ENCODE measurements around the gene SMARCB1. TPM values are rescaled to one million over a fixed set of nuclear protein-coding genes. Genes with fewer than 3 reads are reported as not detected.

The SMARCB1 gene
- total and polyA plus RNA-seq, 2 of the 4 experiments (the other 2 are of a cell fraction): 110 to 159 TPM

DNA sequence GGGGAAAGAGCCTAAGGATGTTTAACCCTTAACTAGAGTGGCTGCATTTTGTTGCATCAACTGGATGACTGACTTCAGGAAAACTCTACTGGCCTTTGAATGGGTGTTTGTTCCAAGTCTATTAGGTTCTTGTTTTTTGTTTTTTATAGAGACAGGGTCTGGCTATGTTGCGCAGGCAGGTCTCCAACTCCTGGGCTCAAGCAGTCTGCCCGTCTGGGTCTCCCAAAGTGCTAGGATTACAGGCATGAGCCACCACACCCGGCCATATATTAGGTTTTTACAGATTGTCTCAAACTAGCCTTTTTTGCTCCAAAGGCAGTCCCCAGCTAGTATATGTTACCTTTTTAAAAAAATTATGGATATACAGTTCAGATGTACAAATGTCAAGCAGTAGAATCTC is 1.1 kb downstream of the SMARCB1 start:
- POLR2A ChIA-PET (ENCODE audit: unreplicated experiment): no interaction called here
- peaks cover 55% of the 10 kb centered on the region for H4K20me1 ChIP-seq (ENCODE audit: insufficient read depth, low read length)
- WGBS, 2 experiments (ENCODE audit: extremely low coverage in 2 of 2, insufficient read length in 1 of 2): no CpG with 5 or more reads among the region's 3 CpGs

More for the DNA sequence above, 1.1 kb downstream of the SMARCB1 start:
- no peak overlapping the region for H3K4ac ChIP-seq (ENCODE audit: low read depth, low read length)
- peaks cover 23% of the 10 kb centered on the region for H3K4me1 ChIP-seq (ENCODE audit: control insufficient read depth, insufficient read depth, low read length)
- no peaks in the 10 kb centered on the region for H3K27me3 ChIP-seq (ENCODE audit: control insufficient read depth, insufficient read depth, low read length)
- H2AK9ac ChIP-seq (replicated peaks; ENCODE audit: low read depth, low read length, poor library complexity): no peak overlapping the region
- peaks cover 21% of the 10 kb centered on the region for H3K9me1 ChIP-seq (ENCODE audit: insufficient read depth, low read length)
- H3K4me3 ChIP-seq (ENCODE audit: insufficient read depth, low read depth, low read length): peak overlapping the region; percentile 76
- H3K4me2 ChIP-seq (ENCODE audit: low read depth, low read length): peak overlapping the region; percentile 98
- H2BK5ac ChIP-seq (ENCODE audit: low read depth, low read length, poor library complexity, severe bottlenecking): no peak overlapping the region
- CTCF ChIA-PET: no interaction called here
- peaks cover 37 to 58% of the 10 kb centered on the region in 2 experiments for H3K79me1 ChIP-seq (ENCODE audit: low read depth in 1 of 2, low read length in 2 of 2)
- H3K36me3 ChIP-seq (ENCODE audit: control insufficient read depth, insufficient read depth, low read length): peaks cover 19% of the 10 kb centered on the region
- ATAC-seq (ENCODE audit: low read depth) (no peak), DNase-seq (no peak)
- in situ Hi-C loops (cut with MboI; ENCODE audit: low sequenced_read_pairs): no loop called here
- no peak overlapping the region for H2BK20ac ChIP-seq (ENCODE audit: low read depth, low read length)
- H3K9ac ChIP-seq (ENCODE audit: low read depth, low read length): peak overlapping the region; percentile 65; the same call in 1 of the 2 replicates
- no peak overlapping the region for H3K14ac ChIP-seq (replicated peaks; ENCODE audit: low read depth, low read length)
- no peaks in the 10 kb centered on the region for H3K9me3 ChIP-seq (ENCODE audit: control insufficient read depth, insufficient read depth, low read length)
- H2AK5ac ChIP-seq (ENCODE audit: low read depth, low read length): no peak overlapping the region
- no peak overlapping the region for H3K18ac ChIP-seq (ENCODE audit: low read depth, low read length)
- intact Hi-C loops (cut with micrococcal nuclease): no loop called here
- no peak overlapping the region for H4K5ac ChIP-seq (ENCODE audit: low read depth, low read length)
- H3K27ac ChIP-seq (ENCODE audit: insufficient read depth, low read length): no peak overlapping the region
- H3K23ac ChIP-seq (ENCODE audit: low read depth, low read length): peak overlapping the region; percentile 86
- no peak overlapping the region for H4K91ac ChIP-seq (ENCODE audit: insufficient read depth, low read depth, low read length)
- TF ChIP-seq CHD1 (IDR thresholded peaks at IDR 0.05; ENCODE audit: low read depth, low read length): no peak
- TF ChIP-seq RAD21 (IDR thresholded peaks at IDR 0.05; ENCODE audit: low read length): no peak
- no peak for TF ChIP-seq NFE2L2 (IDR thresholded peaks at IDR 0.05; ENCODE audit: low read depth, low read length)
- TF ChIP-seq, protein P1, sequence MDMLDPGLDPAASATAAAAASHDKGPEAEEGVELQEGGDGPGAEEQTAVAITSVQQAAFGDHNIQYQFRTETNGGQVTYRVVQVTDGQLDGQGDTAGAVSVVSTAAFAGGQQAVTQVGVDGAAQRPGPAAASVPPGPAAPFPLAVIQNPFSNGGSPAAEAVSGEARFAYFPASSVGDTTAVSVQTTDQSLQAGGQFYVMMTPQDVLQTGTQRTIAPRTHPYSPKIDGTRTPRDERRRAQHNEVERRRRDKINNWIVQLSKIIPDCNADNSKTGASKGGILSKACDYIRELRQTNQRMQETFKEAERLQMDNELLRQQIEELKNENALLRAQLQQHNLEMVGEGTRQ (IDR thresholded peaks at IDR 0.05; ENCODE audit: low read depth, low read length): no peak
- TF ChIP-seq RFX5 (IDR thresholded peaks at IDR 0.05; ENCODE audit: low read depth, low read length): no peak
- no peak for TF ChIP-seq MXI1 (IDR thresholded peaks at IDR 0.05; ENCODE audit: borderline replicate concordance, low read depth, low read length)
- no peak for TF ChIP-seq MAFK (IDR thresholded peaks at IDR 0.05; ENCODE audit: low read depth, low read length)
- TF ChIP-seq RCOR1 (IDR thresholded peaks at IDR 0.05; ENCODE audit: insufficient replicate concordance, low read length): no peak
- no peak for TF ChIP-seq SMC3 (IDR thresholded peaks at IDR 0.05; ENCODE audit: low read depth, low read length)
- TF ChIP-seq, protein P2, sequence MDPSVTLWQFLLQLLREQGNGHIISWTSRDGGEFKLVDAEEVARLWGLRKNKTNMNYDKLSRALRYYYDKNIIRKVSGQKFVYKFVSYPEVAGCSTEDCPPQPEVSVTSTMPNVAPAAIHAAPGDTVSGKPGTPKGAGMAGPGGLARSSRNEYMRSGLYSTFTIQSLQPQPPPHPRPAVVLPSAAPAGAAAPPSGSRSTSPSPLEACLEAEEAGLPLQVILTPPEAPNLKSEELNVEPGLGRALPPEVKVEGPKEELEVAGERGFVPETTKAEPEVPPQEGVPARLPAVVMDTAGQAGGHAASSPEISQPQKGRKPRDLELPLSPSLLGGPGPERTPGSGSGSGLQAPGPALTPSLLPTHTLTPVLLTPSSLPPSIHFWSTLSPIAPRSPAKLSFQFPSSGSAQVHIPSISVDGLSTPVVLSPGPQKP (IDR thresholded peaks at IDR 0.05; ENCODE audit: borderline replicate concordance, low read depth, low read length): no peak
- no peak for TF ChIP-seq BHLHE40 (IDR thresholded peaks at IDR 0.05; ENCODE audit: low read depth, low read length)
- no peak for TF ChIP-seq FOS (IDR thresholded peaks at IDR 0.05; ENCODE audit: low read depth, low read length)
- TF ChIP-seq, protein P3, sequence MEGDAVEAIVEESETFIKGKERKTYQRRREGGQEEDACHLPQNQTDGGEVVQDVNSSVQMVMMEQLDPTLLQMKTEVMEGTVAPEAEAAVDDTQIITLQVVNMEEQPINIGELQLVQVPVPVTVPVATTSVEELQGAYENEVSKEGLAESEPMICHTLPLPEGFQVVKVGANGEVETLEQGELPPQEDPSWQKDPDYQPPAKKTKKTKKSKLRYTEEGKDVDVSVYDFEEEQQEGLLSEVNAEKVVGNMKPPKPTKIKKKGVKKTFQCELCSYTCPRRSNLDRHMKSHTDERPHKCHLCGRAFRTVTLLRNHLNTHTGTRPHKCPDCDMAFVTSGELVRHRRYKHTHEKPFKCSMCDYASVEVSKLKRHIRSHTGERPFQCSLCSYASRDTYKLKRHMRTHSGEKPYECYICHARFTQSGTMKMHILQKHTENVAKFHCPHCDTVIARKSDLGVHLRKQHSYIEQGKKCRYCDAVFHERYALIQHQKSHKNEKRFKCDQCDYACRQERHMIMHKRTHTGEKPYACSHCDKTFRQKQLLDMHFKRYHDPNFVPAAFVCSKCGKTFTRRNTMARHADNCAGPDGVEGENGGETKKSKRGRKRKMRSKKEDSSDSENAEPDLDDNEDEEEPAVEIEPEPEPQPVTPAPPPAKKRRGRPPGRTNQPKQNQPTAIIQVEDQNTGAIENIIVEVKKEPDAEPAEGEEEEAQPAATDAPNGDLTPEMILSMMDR (conservative IDR thresholded peaks at IDR 0.05; ENCODE audit: low read depth, low read length): no peak
- TF ChIP-seq POLR2A (IDR thresholded peaks at IDR 0.05; ENCODE audit: low read depth, low read length): no peak
- no peak for TF ChIP-seq MAZ (IDR thresholded peaks at IDR 0.05; ENCODE audit: borderline replicate concordance, low read depth, low read length)
- TSS peak; percentile 48 for BruUV-seq (replicated peaks)
- no peak overlapping the region for H2BK15ac ChIP-seq (ENCODE audit: low read depth, low read length)
- H2BK120ac ChIP-seq (ENCODE audit: low read depth, low read length): no peak overlapping the region
- no peak overlapping the region for H4K8ac ChIP-seq (ENCODE audit: low read depth in 2 of 2, low read length in 2 of 2)
- dilution Hi-C loops (cut with HindIII; ENCODE audit: low sequenced_read_pairs, unreplicated experiment): no loop called here
- no peak overlapping the region for H2AFZ ChIP-seq (replicated peaks; ENCODE audit: low read length, poor library complexity)
- H3K56ac ChIP-seq (ENCODE audit: extremely low read depth, insufficient read depth, low read length): no peak overlapping the region
